ENCODE results near the gene MBL2.

Gene MBL2

GRCh38 chr10:52778511-52779392 lies 6.2 kb upstream of the MBL2 start:
- Mint-ChIP-seq H3K27ac (no peak overlapping the region), H3K9me3 (no peaks in the 10 kb centered on the region), H3K36me3 (no peaks in the 10 kb centered on the region), H3K4me3 (no peak overlapping the region), H3K4me1 (no peaks in the 10 kb centered on the region), H3K27me3 (no peaks in the 10 kb centered on the region)

- H3K9me3 Mint-ChIP-seq = no peaks in the 10 kb centered on the region
- no peaks in the 10 kb centered on the region for H3K27me3 Mint-ChIP-seq
- H3K4me3 Mint-ChIP-seq = no peak overlapping the region
- H3K4me1 Mint-ChIP-seq = no peaks in the 10 kb centered on the region
- H3K27ac Mint-ChIP-seq = no peak overlapping the region
- H3K36me3 Mint-ChIP-seq = no peaks in the 10 kb centered on the region
Observed at GRCh38 chr10:52777414-52777813, 4.8 kb upstream of the MBL2 start.

- H3K36me3 Mint-ChIP-seq = no peaks in the 10 kb centered on the region
- H3K4me3 Mint-ChIP-seq = no peak overlapping the region
- no peaks in the 10 kb centered on the region for H3K4me1 Mint-ChIP-seq
- H3K9me3 Mint-ChIP-seq = no peaks in the 10 kb centered on the region
- H3K27ac Mint-ChIP-seq = no peak overlapping the region
- no peaks in the 10 kb centered on the region for H3K27me3 Mint-ChIP-seq
Observed at GRCh38 chr10:52776471-52776903, 3.9 kb upstream of the MBL2 start.

- no peaks in the 10 kb centered on the region for H3K4me1 Mint-ChIP-seq
- no peaks in the 10 kb centered on the region for H3K9me3 Mint-ChIP-seq
- no peaks in the 10 kb centered on the region for H3K36me3 Mint-ChIP-seq
- no peak overlapping the region for H3K27ac Mint-ChIP-seq
- H3K4me3 Mint-ChIP-seq = no peak overlapping the region
- no peaks in the 10 kb centered on the region for H3K27me3 Mint-ChIP-seq
Observed at GRCh38 chr10:52775132-52775647, 2.6 kb upstream of the MBL2 start.

- H3K4me1 Mint-ChIP-seq = no peaks in the 10 kb centered on the region
- no peaks in the 10 kb centered on the region for H3K36me3 Mint-ChIP-seq
- H3K4me3 Mint-ChIP-seq = no peak overlapping the region
- H3K9me3 Mint-ChIP-seq = no peaks in the 10 kb centered on the region
- H3K27ac Mint-ChIP-seq = no peak overlapping the region
- H3K27me3 Mint-ChIP-seq = no peaks in the 10 kb centered on the region
Observed at GRCh38 chr10:52774600-52775106, 2.1 kb upstream of the MBL2 start.

GRCh38 chr10:52774182-52774581 lies 1.6 kb upstream of the MBL2 start:
- H3K4me1 Mint-ChIP-seq = no peaks in the 10 kb centered on the region
- H3K36me3 Mint-ChIP-seq = no peaks in the 10 kb centered on the region
- H3K9me3 Mint-ChIP-seq = no peaks in the 10 kb centered on the region
- H3K27ac Mint-ChIP-seq = no peak overlapping the region
- H3K27me3 Mint-ChIP-seq = no peaks in the 10 kb centered on the region
- H3K4me3 Mint-ChIP-seq = no peak overlapping the region

GRCh38 chr10:52771534-52772445 lies 794 bp downstream of the MBL2 start:
- Mint-ChIP-seq H3K4me3 (no peak overlapping the region), H3K27me3 (no peaks in the 10 kb centered on the region), H3K4me1 (no peaks in the 10 kb centered on the region), H3K27ac (no peak overlapping the region), H3K36me3 (no peaks in the 10 kb centered on the region), H3K9me3 (no peaks in the 10 kb centered on the region)

GRCh38 chr10:52770904-52771303 lies 1.7 kb downstream of the MBL2 start:
- Mint-ChIP-seq H3K27ac (no peak overlapping the region), H3K4me3 (no peak overlapping the region), H3K9me3 (no peaks in the 10 kb centered on the region), H3K4me1 (no peaks in the 10 kb centered on the region), H3K36me3 (no peaks in the 10 kb centered on the region), H3K27me3 (no peaks in the 10 kb centered on the region)

- Mint-ChIP-seq H3K27me3 (no peaks in the 10 kb centered on the region), H3K27ac (no peak overlapping the region), H3K4me3 (no peak overlapping the region), H3K36me3 (no peaks in the 10 kb centered on the region), H3K4me1 (no peaks in the 10 kb centered on the region), H3K9me3 (no peaks in the 10 kb centered on the region)
Observed at GRCh38 chr10:52769966-52770365, 2.6 kb downstream of the MBL2 start.

- no peaks in the 10 kb centered on the region for H3K9me3 Mint-ChIP-seq
- no peaks in the 10 kb centered on the region for H3K27me3 Mint-ChIP-seq
- no peak overlapping the region for H3K27ac Mint-ChIP-seq
- no peaks in the 10 kb centered on the region for H3K36me3 Mint-ChIP-seq
- no peaks in the 10 kb centered on the region for H3K4me1 Mint-ChIP-seq
- H3K4me3 Mint-ChIP-seq = no peak overlapping the region
Observed at GRCh38 chr10:52768001-52768532, 4.5 kb downstream of the MBL2 start.

GRCh38 chr10:52762088-52762487 lies 10.5 kb downstream of the MBL2 start:
- no peaks in the 10 kb centered on the region for H3K27me3 Mint-ChIP-seq
- no peak overlapping the region for H3K27ac Mint-ChIP-seq
- peaks cover 8% of the 10 kb centered on the region for H3K9me3 Mint-ChIP-seq
- no peaks in the 10 kb centered on the region for H3K4me1 Mint-ChIP-seq
- no peak overlapping the region for H3K4me3 Mint-ChIP-seq
- no peaks in the 10 kb centered on the region for H3K36me3 Mint-ChIP-seq

- Mint-ChIP-seq H3K27me3 (no peaks in the 10 kb centered on the region), H3K36me3 (no peaks in the 10 kb centered on the region), H3K9me3 (peaks cover 10% of the 10 kb centered on the region), H3K27ac (no peak overlapping the region), H3K4me3 (no peak overlapping the region), H3K4me1 (no peaks in the 10 kb centered on the region)
Observed at GRCh38 chr10:52759154-52759553, 13.4 kb downstream of the MBL2 start.

GRCh38 chr10:52758406-52758805 lies 14.2 kb downstream of the MBL2 start:
- H3K36me3 Mint-ChIP-seq = no peaks in the 10 kb centered on the region
- no peaks in the 10 kb centered on the region for H3K27me3 Mint-ChIP-seq
- peaks cover 10% of the 10 kb centered on the region for H3K9me3 Mint-ChIP-seq
- H3K4me3 Mint-ChIP-seq = no peak overlapping the region
- peak overlapping the region; percentile 2 for H3K27ac Mint-ChIP-seq
- H3K4me1 Mint-ChIP-seq = no peaks in the 10 kb centered on the region

- Mint-ChIP-seq H3K4me1 (no peaks in the 10 kb centered on the region), H3K9me3 (peaks cover 10% of the 10 kb centered on the region), H3K4me3 (no peak overlapping the region), H3K27me3 (no peaks in the 10 kb centered on the region), H3K36me3 (no peaks in the 10 kb centered on the region), H3K27ac (no peak overlapping the region)
Observed at GRCh38 chr10:52757773-52758172, 14.8 kb downstream of the MBL2 start.

GRCh38 chr10:52756966-52757365 lies 15.6 kb downstream of the MBL2 start:
- Mint-ChIP-seq H3K27ac (no peak overlapping the region), H3K9me3 (peaks cover 5% of the 10 kb centered on the region), H3K27me3 (no peaks in the 10 kb centered on the region), H3K36me3 (no peaks in the 10 kb centered on the region), H3K4me1 (no peaks in the 10 kb centered on the region), H3K4me3 (no peak overlapping the region)
